HG02763 (cell line): ENCODE data around the gene IFIT5.
"Not testable (repeated sequence)": the region's sequence is repeated elsewhere in the genome, so short reads cannot be mapped to it uniquely, and the experiment has no call there.

Source experiments
- ATAC-seq: cut with Tn5 transposase; IDR thresholded peaks from one replicate; pipeline ENCODE4 v1.9.1; 2021; ENCODE audit warnings: mild to moderate bottlenecking, moderate library complexity; ENCODE audit not compliant: unreplicated experiment

The IFIT5 gene

DNA sequence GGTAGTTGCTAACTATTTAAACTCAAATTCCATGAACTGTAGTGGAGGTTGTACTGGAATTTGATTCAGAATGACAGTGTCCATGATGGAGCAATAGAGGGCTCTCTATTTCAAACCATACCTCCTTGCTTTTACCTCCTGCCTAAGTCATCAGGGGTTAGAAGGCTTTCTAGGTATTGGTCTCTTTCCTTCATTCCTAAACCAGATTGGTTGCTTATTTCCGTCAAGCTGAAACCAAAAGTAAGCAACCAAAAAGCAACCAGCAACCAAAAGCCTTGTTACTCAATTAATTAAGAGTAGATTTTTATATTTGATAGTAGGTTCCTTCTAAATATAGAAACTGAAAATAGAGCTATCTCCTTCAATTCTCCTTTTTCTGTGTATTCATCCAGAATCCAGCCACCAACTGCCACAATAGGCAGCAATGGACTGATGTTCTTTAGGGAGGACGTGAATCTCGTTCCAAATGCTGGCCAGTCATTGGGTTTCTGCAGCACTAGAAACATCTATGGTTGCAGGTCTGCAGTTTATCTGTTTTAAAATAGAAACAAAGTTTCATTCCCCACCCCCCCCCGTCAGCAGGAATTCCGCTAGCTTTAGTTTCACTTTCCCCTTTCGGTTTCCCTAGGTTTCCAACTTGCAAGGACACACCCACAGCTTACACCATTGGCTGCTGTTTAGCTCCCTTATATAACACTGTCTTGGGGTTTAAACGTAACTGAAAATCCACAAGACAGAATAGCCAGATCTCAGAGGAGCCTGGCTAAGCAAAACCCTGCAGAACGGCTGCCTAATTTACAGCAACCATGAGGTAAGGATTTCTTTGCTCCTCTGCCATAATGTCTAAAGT is 22.2 kb upstream of the IFIT5 start, which contains the start of gene IFIT1:
TSS of gene IFIT1 (plus strand) at position 717 of the 850 bp plus-strand sequence. CDS start at position 807, 90 bp downstream.
- ATAC-seq: peak; percentile 78

DNA sequence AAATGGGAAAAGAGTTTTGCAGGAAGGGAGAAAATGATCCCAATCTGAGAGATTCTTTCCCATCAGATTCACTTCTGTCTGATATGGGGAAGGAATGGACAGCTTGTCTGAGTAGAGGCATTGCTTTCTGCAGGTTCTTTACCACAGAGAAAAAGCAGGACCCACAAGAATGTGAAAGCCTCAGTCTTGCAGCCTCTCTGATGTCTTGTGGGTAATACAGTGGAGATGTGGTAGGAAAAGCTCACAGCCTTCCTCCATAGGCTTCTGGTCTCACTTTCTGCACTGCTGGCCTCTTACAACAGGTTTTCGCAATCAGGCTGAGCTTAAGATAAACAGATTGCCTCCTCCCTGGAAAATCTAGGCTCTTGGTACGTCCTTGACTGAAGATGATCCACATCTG is 21.4 kb upstream of the IFIT5 start:
- no peak for ATAC-seq

DNA sequence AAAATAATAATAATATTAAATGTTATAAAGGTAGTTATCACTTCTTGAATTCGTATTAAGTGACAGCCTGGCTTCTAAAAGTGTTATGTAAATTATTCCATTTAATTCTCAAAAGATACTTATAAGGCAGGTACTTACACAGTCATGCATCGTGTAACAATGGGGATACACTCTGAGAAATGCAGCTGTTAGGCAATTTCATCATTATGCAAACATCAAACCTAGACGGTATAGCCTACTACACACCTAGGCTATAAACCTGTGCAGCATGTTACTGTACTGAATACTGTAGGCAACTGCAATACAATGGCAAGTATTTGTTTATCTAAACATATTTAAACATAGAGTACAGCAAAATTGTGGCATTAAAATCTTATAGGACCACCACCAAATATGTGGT is 20.5 kb upstream of the IFIT5 start:
- no peak for ATAC-seq

DNA sequence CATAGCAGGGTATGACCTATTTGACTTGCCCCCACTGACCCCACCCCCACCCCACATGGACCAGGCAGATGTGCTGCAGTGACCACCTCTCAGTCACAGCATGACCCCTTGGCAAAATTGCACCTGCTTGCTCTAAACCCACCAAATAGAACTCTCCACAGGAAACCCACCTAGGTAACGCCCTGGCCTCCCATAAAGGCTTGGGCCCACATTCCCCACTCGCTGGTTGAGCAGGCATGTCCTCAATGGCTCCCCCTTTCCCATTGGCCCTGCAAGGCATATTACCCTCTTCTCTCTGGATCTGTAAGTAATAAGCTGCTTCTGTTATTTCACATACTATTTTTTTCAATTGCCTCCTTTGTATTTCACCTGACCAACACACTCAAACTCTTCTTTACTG is 19.2 kb upstream of the IFIT5 start:
- no peak for ATAC-seq

DNA sequence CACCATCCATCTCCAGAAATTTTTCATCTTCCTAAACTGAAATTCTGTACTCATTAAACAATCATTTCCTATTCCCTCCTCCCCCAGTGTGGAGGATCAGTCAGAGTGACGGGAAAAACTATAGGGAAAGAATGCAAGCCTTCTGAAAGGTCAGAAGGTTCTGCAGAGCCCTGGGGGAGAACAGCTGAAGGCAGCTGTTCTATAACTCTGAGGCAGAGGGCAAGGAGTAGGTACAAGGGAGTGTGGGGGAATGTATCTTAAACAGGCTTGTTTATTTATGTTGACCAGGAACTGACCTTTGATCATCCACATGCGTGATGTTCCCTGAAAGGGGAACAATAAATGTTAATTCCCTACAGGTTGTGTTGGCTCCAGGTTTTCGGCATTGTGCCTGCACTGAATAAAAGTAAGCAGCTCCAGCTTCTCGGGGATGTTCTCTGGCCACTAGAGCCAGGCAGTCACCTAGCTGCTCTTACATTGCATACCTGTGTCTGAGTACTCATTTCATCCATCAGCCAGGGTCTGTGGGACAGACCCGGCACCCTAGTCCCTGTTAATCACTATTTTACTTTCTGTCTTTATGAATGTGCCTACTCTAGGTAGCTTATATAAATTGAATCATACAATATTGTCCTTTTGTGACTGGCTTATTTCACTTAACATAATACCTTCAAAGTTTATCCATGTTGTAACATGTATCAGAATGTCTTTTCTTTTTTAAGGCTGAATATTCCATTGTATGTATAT is 16.2 kb upstream of the IFIT5 start:
- no peak for ATAC-seq

DNA sequence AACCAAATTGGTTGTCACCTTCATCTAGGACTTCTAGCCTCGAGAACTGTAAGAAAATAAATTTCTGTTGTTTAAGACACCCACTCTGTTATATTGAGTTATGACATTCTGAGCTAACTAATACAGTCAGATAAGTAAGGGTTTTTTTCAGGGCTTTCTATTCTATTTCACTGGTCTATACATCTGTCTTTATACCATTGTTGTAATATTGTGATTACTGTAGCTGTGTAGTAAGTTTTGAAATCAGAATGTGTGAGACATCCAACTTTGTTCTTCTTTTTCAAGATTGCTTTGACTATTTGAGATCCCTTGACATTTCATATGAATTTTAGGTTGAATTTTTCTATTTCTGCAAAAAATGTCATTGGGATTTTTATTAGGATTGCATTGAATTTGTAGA is 14.4 kb upstream of the IFIT5 start:
- no peak for ATAC-seq

DNA sequence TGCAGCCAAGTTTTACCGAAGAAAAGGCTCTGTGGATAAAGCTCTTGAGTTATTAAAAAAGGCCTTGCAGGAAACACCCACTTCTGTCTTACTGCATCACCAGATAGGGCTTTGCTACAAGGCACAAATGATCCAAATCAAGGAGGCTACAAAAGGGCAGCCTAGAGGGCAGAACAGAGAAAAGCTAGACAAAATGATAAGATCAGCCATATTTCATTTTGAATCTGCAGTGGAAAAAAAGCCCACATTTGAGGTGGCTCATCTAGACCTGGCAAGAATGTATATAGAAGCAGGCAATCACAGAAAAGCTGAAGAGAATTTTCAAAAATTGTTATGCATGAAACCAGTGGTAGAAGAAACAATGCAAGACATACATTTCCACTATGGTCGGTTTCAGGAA is 11.3 kb upstream of the IFIT5 start:
- ATAC-seq: no peak

DNA sequence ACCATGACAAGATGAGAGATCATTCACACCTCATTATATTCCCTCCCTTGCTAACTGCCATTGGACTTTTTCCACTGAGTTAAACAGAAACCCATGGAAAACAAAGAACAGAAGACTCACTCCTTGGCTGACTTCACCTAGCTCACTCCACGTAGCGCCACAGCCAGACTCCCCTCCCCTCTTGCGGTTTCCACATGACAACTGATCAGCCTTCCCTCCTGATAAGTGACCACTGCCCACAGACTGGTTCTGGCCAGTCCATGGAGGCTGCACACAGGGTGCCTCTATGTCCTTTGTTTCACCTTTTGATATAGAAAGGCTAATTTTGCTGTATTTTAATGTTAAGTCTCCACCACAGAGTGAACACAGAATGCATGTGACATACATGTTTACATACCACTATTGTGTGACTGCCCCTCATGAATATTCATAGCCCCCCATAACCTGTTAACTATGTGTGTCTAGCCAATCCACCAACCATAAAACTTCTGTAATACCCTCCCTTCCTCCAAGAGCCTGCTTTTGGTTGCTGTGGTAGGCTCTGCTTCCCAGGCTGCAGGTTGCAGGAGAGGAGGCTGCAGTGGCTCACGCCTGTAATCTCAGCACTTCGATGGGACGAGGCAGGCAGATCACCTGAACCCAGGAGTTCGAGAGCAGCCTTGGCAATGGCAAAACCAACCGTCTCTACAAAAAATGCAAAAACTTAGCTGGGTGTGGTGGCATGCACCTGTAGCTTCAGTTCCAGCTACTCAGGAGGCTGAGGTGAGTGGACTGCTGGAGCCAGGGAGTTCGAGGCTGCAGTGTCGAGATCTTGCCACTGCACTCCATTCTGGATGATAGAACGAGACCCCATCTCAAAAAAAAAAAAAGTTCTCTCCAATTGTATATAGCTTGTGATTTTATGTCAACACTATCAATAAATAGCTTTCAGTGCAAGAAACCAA is 10.0 kb upstream of the IFIT5 start:
- no peak for ATAC-seq

DNA sequence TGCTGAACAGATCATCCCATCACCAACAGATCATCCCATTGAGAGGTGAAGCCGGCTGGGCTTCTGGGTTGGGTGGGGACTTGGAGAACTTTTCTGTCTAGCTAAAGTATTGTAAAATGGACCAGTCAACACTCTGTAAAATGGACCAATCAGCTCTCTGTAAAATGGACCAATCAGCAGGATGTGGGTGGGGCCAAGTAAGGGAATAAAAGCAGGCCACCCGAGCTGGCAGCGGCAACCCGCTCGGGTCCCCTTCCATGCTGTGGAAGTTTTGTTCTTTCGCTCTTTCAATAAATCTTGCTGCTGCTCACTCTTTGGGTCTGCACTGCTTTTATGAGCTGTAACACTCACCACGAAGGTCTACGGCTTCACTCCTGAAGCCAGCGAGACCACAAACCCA is 8.2 kb upstream of the IFIT5 start:
- ATAC-seq: not testable (repeated sequence)

DNA sequence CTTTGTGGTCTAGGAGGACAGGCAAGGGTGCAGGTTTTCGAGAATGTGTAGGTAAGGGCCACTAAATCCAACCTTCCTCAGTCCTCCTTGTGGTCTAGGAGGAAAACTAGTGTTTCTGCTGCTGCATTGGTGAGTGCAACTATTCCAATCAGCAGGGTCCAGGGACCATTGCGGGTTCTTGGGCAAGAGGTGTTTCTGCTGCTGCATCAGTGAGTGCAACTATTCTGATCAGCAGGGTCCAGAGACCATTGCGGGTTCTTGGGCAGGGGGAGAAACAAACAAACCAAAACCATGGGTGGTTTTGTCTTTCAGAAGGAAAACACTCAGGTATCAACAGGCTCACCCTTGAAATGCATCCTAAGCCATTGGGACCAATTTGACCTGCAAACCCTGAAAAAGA is 6.6 kb upstream of the IFIT5 start:
- ATAC-seq: not testable (repeated sequence)

DNA sequence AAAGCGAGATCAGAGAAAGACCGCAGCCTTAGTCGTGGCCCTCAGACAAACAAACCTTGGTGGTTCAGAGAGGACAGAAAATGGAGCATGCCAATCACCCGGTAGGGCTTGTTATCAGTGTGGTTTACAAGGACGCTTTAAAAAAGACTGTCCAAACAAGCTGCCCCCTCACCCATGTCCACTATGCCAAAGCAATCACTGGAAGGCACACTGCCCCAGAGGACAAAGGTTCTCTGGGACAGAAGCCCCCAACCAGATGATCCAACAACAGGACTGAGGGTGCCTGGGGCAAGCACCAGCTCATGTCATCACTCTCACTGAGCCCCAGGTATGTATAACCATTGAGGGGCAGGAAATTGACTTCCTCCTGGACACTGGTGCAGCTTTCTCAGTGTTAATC is 5.1 kb upstream of the IFIT5 start:
- not testable (repeated sequence) for ATAC-seq

DNA sequence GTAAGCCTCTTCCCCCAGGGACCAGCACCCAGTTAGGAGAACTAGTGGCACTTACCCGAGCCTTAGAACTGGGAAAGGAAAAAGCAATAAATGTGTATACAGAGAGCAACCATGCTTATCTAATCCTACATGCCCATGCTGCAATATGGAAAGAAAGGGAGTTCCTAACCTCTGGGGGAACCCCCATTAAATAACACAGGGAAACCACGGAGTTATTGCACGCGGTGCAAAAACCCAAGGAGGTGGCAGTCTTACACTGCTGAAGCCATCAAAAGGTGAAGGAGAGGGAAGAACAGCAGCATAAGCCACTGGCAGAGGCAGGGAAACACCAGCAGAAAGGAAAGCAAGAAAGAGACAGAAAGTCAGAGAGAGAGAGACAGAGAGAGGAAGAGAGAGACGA is 3.8 kb upstream of the IFIT5 start:
- ATAC-seq: not testable (repeated sequence)

DNA sequence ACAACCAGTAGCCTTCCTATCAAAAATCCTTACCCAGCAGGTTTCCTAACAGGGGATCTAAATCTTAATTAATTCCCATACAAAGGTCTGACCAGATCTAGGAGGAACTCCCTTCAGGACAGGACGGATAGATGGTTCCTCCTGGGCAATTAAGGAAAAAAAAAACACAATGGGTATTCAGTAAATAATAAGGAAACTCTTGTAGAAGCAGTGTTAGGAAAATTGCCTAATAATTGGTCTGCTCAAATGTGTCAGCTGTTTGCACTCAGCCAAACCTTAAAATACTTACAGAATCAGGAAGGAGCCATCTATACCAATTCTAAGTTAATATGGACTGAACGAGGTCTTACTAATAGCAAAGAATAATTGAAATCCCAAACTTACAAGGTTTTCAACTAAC is 3.2 kb upstream of the IFIT5 start:
- not testable (repeated sequence) for ATAC-seq

DNA sequence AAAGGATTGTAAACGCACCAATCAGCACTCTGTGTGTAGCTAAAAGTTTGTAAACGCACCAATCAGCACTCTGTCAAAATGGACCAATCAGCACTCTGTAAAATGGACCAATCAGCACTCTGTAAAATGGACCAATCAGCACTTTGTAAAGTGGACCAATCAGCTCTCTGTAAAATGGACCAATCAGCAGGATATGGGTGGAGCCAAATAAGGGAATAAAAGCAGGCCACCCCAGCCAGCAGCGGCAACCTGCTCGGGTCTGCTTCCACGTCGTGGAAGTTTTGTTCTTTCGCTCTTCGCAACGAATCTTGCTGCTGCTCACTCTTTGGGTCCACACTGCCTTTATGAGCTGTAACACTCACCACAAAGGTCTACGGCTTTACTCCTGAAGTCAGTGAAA is 2.1 kb upstream of the IFIT5 start:
- ATAC-seq: not testable (repeated sequence)

DNA sequence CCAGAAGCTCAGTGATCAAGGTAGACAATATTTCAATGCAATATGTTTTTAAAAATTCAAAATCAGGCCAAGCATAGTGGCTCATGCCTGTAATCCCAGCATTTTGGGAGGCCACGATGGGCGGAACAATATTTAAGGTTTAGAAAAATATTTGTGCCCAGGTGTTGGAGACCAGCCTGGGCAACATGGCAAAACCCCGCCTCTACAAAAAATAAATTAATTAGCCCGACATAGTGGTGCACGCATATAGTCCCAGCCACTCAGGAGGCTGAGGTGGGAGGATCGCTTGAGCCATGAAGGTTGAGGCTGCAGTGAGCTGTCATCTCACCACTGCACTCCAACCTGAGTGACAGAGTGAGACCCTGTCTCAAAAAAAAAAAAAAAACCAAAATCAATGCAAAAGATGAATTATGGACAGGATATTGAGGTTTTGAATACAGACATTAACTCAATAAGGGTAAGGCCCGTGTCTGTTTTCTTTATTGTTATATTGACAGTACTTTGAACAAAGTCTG is 913 bp upstream of the IFIT5 start:
- no peak for ATAC-seq

DNA sequence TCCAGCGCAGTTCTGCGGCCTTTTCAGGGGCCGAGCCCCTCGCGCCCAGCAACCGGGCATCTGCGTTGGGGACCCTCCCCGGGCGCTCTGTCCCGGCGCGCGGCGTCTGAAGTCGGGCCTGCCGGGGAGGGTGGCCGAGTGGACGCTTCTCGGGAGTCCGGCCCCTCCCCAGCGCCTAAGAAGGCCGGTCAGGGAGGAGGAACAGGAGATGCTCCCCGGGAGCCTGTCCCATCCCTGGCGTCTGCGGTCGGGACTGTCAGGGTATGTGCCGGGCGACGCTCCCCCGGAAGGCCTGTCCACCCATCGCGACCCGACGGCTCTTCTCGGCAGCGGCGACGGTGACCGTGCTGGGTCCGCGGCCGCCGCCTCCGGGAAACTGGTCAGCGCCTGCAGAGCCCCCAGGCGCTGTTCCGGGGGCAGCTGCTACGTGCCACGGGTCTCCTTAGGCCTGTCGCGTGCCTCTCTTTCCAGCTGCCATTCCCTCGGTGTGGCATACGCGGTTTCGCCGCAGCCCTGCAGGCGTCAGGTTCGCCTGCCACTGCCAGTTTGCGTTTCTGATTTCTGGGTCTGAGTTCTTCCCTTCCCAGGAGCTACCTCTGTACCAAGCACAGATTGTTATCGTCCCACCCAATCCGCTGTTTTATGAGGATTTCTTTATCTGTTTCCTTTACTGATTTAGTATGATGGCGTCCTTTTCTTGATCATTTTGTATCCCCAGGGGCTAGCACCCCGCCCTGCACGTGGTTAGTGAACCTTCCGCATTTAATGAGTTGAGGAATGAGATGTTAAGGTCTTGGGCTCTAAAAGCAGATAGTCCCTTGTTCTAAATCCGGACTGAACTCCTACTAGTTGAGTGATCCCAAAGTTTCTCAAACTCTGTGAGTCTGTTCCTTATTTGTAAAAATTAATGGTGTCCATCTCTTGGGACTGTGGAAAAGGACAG is 782 bp downstream of the IFIT5 start:
- ATAC-seq: peak; percentile 32

DNA sequence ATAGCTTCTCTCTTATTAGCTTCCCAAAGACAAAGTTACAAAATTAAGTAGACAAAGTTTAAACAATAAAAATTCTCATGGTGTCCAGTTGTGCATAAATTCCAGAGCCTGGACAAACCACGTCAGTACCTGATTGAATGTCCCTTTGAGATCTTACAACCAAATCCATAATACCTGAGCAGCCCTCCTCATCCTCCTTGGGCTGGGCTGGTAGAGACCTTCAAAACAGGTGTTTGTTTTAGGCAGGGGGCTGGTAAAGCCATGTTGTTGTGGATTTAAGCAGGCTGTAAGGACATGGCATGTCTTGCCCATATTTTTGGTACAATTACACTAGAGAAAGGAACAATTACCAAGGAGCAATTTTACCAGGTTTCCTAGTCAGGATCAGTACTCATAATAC is 2.1 kb downstream of the IFIT5 start:
- no peak for ATAC-seq

DNA sequence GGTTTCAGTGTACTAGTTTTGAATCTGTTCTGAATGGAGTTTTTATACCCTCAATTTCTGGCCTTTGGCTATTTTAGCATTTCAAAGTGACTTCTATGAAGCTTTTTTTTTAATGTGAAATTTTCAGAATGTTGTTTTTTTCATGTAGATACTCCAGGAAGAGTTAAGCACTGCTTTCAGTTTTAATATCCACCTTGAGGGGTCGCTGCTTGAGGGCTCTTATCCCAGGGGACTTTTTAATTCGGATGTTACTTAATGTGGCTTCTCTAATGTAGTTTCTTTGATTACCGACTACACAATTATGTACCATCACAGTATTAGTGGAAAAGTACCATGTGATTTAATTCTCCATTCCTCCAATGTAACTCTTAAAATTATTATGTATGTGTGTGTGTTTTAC is 5.2 kb downstream of the IFIT5 start:
- ATAC-seq: no peak

DNA sequence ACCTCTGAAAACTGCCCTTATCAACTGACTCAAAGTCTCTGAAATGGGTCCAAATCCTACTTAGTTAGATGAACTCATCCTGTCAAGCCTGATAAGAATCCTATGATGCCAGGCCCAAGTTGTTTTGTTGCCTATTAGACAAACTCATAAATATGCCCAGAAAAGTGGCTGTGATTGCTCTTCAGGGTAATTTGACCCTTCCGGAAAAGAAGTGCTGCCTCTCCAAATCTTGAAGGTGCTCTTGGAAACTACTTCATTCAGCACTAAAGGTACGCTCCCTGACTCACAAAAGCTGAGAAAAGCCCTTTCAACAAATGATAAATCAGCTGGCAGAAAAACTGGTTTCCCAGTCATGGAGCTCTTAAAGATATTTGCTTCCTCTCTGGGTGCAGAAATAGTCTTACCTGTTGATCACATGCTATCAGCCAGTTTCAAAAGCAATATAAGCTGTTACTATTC is 6.7 kb downstream of the IFIT5 start:
- no peak for ATAC-seq

DNA sequence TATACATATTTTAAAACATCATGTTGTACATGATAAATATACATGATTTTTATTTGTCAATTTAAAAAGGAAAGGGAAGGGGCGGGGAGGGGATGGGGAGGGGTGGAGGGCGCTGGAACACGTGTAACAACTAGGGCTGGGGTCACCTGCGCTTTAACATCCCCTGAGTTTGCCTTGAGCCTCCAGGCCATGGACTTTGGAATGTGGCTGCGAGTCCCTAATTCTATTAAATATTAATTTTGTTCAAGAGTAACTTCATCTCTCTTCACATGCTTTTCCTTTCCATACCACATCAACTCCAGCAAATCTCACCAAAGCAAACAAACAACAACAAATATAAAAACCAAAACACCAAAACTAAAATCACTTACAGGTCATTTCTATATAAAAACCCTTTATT is 10.6 kb downstream of the IFIT5 start:
- no peak for ATAC-seq
